GM12872 (cell line): ENCODE data around the gene ZNF674.

Experiments used
- CTCF ChIP-seq: IDR thresholded peaks from 3 replicates; pipeline ENCODE4 v1.5.1; 2011; ENCODE audit warnings: low read depth, mild to moderate bottlenecking, low read length, moderate library complexity; ENCODE audit not compliant: insufficient read depth

Gene ZNF674

GRCh38 chrX:46545111-46546005, at the start of gene ZNF674:
TSS of gene ZNF674 (minus strand) at chrX:46545421. CDS start at chrX:46542087, 3,334 bp downstream.
- TF ChIP-seq CTCF, result peak; percentile 39; the same call in 1 of the 3 replicates

GRCh38 chrX:46589977-46590723, 44.9 kb upstream of the ZNF674 start:
- TF ChIP-seq CTCF, result no peak

- TF ChIP-seq CTCF, result no peak
These were observed 43.0 kb upstream of the ZNF674 start for GRCh38 chrX:46588263-46588662.

- no peak for TF ChIP-seq CTCF
These were observed 42.5 kb upstream of the ZNF674 start for GRCh38 chrX:46587753-46588171.

GRCh38 chrX:46587158-46587557, 41.9 kb upstream of the ZNF674 start:
- no peak for TF ChIP-seq CTCF

- no peak for TF ChIP-seq CTCF
These were observed 39.5 kb upstream of the ZNF674 start for GRCh38 chrX:46584736-46585135.

- no peak for TF ChIP-seq CTCF
These were observed 37.7 kb upstream of the ZNF674 start for GRCh38 chrX:46582966-46583365.
